ENCODE measurements around the gene ZNF550. TPM values are rescaled to one million over a fixed set of nuclear protein-coding genes. Genes with fewer than 3 reads are reported as not detected.
"Not testable (repeated sequence)": the region's sequence is repeated elsewhere in the genome, so short reads cannot be mapped to it uniquely, and the experiment has no call there.

Gene ZNF550
- total and polyA plus RNA-seq, 9 of the 15 experiments (the other 6 are each of a cell fraction or from before 2014, with no cell fraction given) = 1.6 to 11.8 (median 4.3) TPM

- TF ChIP-seq RBFOX2 (IDR thresholded peaks at IDR 0.05; ENCODE audit: low read depth, low read length) (peak; percentile 45; the same call in 1 of the 2 replicates), LCOR (CRISPR knock-in tag; IDR thresholded peaks at IDR 0.05) (peak; percentile 78), SRSF1 (IDR thresholded peaks at IDR 0.05; ENCODE audit: low read depth, low read length) (0 out of 2 replicates have a peak, but pooled peaks have one; percentile 41), NRF1 (conservative IDR thresholded peaks at IDR 0.05 in 1 of 2, IDR thresholded peaks at IDR 0.05 in 1 of 2) (peak; percentile 21 to 44; a peak in 3 of 4 replicates), NR2C2 (tag; IDR thresholded peaks at IDR 0.05) (peak; percentile 39; the same call in 1 of the 2 replicates), CXXC5 (CRISPR knock-in tag; IDR thresholded peaks at IDR 0.05) (peak; percentile 99), CREB1 (IDR thresholded peaks at IDR 0.05) (peak; percentile 66), CREB1 (CRISPR knock-in tag; IDR thresholded peaks at IDR 0.05) (peak; percentile 50; the same call in 1 of the 2 replicates), ATF1 (tag; IDR thresholded peaks at IDR 0.05) (peak; percentile 77), GABPB1 (CRISPR knock-in tag; IDR thresholded peaks at IDR 0.05) (peak; percentile 90), RREB1 (CRISPR knock-in tag; IDR thresholded peaks at IDR 0.05) (peak; percentile 79; the same call in 1 of the 2 replicates), GABPA (tag; conservative IDR thresholded peaks at IDR 0.05; ENCODE audit: low read depth) (peak; percentile 93), HCFC1 (IDR thresholded peaks at IDR 0.05; ENCODE audit: low read depth, low read length) (peak; percentile 86), CTBP1 (IDR thresholded peaks at IDR 0.05; ENCODE audit: borderline replicate concordance) (peak; percentile 93), POLR2G (IDR thresholded peaks at IDR 0.05; ENCODE audit: low read depth, low read length) (peak; percentile 49; the same call in 1 of the 2 replicates), ZBTB12 (CRISPR knock-in tag; IDR thresholded peaks at IDR 0.05) (peak; percentile 9; the same call in 1 of the 2 replicates), SIX5 (IDR thresholded peaks at IDR 0.05; ENCODE audit: borderline replicate concordance in 1 of 2, insufficient read depth in 1 of 2, low read depth in 1 of 2, low read length in 2 of 2) (peak; percentile 78 to 79)
- TF ChIP-seq NR2C2, ATF1 (CRISPR knock-in tag; IDR thresholded peaks at IDR 0.05): not testable (repeated sequence)
Observed at GRCh38 chr19:57487477-57488298, 72.0 kb downstream of the ZNF550 start, which contains the start of gene ZNF419 (continued).

Measured in K562 (cell line).